ENCODE measurements around the gene RAB32.

RAB32 gene

DNA sequence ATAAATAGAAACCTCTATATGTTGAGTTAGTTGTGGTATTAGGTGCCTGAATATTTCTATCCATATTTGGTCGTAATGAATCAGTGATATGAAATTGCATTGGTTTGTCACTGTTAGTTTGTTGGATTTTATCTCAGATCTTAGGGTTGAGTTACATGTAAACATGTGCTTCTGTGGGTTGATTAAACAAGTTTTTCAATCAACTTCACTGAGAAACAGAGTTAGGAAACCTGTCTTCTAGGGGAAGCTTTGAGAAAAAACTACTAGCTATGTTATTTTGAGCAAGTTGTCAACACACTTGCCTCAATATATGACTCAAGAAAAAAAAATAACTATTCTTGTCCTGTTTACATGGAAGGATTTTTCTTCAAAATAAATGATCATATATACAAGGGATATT lies 40.3 kb downstream of the RAB32 start:
- no peak for DNase-seq

DNA sequence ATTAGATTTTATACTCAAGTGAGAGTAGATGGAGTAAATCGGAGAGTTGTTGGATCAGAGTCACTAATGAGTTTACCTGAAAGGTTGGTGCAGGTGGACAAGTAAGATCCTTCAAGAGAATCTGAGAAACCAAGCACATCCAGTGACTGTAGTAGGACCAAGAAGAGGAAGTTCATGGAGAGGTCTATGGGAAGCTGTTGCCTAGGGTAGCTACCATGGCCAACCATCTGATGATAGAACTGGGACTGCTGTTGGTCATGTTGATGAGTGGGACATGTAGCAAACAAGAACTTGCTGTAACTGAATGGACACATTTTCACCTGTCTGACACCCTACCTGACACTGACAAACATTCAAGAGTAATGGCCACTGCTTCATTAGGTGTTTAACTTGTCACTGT lies 43.8 kb downstream of the RAB32 start:
- no peak for DNase-seq

DNA sequence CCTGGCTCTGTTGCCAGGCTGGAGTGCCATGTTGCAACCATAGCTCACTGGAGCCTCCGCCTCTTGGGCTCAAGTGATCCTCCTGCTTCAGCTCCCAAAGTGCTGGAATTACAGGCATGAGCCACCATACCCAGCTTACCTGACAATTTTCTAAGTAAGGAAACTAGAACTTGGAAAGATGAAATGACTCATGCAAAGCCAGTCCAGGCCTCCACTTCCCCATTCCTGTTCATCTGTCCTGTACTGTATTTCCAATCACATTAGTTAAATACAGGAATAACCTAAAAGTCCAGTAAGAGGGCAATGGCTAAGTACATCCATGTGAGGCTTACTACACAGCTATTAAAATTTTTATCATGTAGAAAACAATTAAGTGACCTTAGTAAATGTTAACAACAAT lies 46.9 kb downstream of the RAB32 start:
- no peak for DNase-seq

DNA sequence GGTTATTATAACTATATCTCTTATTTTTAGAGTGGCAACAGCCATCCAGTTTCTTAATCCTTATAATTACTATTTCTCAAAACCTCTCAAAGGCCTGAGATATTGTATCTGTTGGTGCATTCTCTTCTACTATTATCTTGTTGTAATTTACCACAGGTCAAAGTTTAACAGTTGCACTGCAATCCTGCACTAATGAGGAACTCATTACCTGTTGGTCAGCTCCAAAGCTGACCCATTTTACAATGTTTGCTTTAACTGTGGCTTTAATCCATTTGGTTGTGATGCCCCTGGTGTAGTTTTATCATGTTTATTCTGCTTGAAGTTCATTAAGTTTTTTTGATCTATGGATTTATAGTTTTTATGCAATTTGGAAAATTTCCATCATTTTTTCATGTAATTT lies 48.8 kb downstream of the RAB32 start:
- no peak for DNase-seq

DNA sequence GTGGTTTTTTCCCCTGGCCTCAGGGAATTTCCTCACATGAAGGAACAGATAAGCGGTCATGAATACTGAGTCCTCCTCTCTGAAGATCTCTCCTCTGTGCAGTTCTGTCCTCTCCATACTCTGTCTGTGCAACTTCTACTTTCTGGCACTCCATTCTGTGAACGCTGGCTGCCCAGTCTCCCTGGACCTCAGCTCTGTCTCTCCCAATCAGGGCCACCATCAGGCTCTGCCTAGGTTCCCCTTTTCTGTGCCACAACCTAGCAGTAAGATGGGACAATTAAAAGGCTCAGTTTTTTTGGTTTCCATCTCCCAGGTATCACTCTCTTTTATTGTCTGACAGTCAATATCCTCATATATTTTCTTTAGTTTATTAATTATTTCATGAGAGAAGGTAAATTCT lies 50.4 kb downstream of the RAB32 start:
- no peak for DNase-seq

DNA sequence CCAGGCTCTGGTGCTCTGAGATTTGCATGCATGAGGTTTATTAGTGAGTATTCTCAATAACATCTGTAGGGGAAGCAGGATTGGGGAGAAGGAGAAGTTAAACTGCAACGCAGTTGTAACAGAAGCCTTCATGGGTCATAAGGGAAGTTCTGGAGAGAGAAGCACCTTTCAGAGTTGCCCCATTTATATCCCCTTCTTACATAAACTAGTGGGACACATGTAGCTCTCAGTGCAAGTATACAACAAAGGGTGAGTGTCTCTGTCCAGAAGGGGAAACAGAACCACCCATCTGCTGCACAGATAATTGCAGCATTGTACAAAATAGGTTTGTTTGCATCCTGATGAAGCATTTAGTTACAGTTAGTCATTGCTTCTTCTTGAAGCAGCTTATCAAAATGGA lies 50.9 kb downstream of the RAB32 start:
- no peak for DNase-seq

DNA sequence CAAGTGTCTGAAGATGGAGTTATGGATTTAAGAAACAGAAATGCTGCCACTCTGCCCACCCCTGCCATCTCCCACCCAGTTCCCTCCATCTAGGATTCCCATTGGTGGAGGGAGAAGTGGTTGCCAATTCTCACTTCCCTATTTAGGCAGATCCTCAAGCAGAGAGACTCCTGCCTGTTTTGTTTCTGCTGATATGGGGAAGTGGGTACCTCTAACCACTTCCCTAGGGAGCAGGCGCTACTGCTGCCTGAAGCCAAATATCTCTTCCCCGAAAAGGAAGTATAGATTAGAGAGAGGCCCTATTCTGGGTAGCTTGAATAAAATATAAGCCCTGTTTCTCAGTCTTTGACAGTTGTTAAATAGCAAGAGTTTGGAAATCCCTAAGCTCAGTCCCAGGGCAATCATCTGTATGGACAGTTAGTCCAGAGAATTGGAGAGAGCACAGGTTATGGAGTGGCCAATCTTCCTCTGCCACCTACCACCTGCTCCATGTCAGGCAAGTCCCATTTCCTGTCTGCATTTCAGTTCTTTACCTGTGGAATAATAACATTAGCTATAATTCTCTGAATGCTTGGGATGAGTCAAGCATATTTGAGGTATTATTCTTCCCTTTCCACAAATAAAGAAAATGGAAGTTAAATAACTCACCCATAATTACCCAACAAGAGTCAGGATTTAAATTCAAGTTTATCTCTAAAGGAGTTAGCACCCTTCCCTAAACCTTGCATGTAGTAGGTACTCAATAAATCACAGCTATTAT lies 52.5 kb downstream of the RAB32 start:
- peak; percentile 16 for DNase-seq

DNA sequence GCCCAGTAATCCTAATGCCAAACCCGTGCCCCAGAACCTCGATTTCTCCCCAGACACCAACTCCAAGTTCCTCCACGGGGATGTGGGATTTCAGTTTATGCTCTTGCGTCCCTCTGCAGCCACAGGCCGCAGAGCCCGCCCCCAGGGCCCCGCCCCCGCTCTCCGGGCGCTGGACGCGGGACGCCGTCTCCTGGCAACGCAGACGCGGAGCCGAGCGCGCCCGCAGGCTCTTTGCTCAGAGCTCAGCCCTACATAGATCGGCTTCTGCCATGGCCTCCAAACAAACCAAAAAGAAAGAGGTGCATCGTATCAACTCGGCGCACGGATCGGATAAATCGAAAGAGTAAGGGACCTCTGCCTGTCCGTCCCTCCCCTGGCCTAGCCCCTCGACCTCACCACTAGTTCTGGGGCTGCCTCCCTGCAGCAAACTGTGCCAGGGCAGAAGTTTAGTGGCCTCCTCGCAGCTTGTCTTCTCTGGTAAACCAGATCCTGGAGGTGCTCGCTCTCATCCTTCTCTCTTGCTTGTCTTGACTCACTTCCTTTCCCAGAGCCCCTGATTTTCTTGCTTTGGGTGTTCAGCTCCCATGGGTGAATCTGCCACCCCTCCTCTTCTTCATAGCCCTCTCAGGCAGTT lies 55.3 kb downstream of the RAB32 start, which contains the start of gene ADGB:
Gene ADGB (plus strand): TSS at position 201 of the 634 bp plus-strand sequence. CDS start 69 bp downstream, at position 270.
- DNase-seq: no peak

DNA sequence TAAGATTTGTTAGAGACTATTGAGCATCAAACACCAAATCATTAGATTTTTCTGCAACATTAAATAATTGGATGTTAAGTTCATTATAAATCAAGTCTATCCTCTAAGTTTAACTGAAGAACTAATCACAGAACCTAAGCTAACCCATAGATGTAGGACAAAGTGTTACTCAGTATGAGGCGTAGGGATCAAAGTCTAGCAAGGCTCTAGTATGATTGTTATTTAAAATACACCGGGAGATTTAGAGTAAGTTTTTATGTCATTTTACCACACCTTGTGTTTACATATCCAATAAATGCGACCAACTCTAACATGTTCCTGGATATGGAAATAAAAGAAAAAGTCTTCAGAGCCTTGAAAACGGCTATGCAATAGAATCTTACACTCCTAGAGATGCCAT lies 57.7 kb downstream of the RAB32 start:
- no peak for DNase-seq

DNA sequence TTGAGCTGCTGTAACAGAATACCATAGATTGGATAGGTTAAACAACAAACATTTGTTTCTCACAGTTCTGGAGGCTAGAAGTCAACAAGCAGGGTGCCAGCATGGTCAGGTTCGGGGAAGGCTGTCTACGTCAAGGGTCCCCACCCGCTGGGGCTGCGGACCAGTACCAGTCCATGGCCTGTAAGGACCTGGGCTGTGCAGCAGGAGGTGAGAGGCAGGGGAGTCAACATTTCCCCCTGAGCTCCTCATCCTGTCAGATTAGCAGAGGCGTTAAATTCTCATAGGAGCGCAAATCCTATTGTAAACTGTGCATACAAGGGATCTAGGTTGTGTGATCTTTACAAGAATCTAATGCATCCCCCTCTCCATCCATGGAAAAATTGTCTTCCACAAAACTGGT lies 58.9 kb downstream of the RAB32 start:
- no peak for DNase-seq

All from CD4-positive, alpha-beta T cell treated with Interleukin-10 for 1 hour (primary cell).